TTC549 (cell line): ENCODE measurements around the gene LRRFIP1.
"Not testable (repeated sequence)": the region's sequence is repeated elsewhere in the genome, so short reads cannot be mapped to it uniquely, and the experiment has no call there.

Experiments used
- FAIRE-seq: peaks from 2 replicates; lab custom pipeline; 2012; peaks lifted over from hg19 to GRCh38; lab: Jason Lieb, UNC

Gene LRRFIP1

DNA sequence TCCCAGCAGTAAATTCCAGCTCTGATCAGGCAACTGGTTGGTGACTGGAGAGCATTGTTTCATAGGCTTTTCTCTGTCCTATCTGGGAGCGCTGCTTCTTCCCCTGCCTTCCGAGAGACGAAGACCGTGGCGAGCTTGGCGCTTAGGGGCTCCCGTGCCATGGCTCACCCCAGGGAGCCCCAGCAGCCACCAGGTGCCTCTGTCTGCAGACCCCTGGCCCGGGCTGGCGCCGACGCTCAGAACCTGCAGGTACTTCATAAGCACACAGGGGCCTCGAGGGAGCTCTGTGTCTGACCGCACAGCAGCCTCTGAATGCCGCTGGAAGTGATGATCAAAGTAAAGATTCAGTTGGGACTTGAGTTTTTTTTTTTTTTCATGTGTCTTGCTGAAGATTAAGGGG, 152.1 kb downstream of the LRRFIP1 start:
- no peak for FAIRE-seq

- FAIRE-seq, result no peak
Measured at GRCh38 chr2:237782181-237782580, 154.8 kb downstream of the LRRFIP1 start.

GRCh38 chr2:237783678-237784077, 156.3 kb downstream of the LRRFIP1 start:
- FAIRE-seq, result not testable (repeated sequence)

GRCh38 chr2:237786936-237787335, 159.5 kb downstream of the LRRFIP1 start:
- no peak for FAIRE-seq

GRCh38 chr2:237790353-237790752, 163.0 kb downstream of the LRRFIP1 start:
- FAIRE-seq, result no peak

DNA sequence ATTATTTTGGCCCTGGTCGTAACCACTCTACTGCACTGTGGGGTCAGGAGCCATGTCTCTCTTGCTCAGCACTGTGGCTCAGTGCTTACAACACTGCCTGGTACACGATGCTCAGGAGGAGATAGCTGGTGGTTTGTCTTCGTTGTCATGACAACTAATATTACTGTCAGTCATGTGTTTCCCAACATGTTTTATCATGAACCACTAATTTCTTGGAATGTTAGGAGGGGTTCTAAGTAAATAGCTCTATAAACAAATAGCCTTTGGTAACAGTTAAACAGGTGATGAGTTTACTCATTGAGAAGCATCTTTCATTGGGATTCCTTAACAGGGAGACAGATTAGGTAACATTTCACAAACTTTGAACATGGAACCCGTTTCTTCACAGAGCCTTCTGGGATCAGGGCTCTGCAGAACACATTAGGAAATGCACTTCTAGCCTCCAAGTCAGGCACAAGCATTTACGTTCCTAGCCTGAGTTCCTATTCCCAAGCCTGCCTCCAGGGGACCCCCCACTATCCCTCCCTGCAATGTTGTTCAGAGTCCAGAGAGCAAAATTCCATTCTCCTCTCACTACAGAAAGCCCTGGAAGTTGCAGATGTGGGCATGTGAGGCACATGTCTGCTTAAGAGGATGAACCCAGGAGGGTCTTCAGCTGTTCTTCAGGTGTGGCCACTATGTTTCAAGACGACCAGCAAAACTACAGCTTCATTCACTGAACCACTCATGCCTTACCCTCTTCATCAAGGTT, 164.8 kb downstream of the LRRFIP1 start:
- no peak for FAIRE-seq

GRCh38 chr2:237797253-237797652, 169.9 kb downstream of the LRRFIP1 start:
- no peak for FAIRE-seq

DNA sequence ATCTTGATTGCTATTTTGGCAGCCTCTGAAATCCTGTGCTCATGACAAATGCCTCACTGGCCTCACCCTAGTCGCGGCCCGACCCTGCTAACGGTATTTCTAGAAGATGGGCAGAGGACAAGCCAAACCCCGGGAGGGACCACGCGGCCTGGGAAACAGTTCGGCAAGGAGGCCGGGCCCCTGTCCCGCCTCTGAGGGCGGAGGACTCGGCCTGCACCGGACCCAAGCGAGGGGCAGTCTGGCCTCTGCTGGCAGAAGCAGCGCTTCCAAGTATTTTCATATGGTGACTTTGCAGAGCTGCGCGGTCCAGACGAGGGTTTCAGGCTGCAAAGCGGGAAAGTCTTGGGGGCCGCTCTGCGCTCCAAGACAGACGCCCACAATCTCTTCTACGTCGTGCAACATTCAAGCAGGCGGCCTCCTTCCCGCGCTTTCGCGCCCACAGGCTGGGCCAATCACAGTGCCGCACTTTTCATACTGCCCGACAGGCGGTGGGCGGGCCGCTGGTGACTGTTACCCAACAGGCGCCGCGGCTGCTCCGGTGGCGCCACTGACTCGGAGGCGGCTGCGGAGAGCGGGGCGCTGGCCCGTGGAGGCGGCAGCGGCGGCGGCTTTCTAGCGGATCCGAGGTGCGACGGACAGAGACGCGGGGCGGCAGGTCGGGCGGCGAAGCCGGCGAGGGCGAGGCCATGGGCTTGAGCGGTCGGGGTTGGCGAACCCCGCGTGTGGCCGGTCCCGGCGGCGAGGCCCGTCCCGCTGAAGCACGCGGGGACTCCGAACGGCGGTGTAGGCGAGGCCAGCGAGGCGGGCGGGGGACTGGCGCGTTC, 171.1 kb downstream of the LRRFIP1 start, which contains the start of gene RBM44:
Gene RBM44, plus strand, starts transcription at position 544 of the 824 bp plus-strand sequence. CDS start 14,831 bp downstream, outside the sequence.
- FAIRE-seq, result no peak

DNA sequence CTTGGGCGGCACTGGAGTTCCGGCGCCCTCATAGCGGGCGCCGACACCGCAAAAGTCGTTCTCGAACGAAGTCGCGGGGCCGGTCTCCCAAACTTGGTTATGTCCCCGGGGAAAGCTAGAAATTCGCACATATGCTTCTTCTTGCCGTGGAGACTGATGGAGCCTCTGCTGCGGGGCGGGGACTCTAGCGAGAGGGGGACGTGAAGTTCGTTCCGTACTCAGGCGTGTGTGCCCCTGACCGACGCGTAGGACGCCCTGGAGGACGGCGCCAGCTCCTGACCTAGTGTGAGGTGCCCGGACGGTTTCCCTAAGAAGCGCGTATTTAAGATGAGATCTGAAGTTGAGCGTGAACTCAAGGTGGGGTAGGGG, 171.7 kb downstream of the LRRFIP1 start:
- no peak for FAIRE-seq

DNA sequence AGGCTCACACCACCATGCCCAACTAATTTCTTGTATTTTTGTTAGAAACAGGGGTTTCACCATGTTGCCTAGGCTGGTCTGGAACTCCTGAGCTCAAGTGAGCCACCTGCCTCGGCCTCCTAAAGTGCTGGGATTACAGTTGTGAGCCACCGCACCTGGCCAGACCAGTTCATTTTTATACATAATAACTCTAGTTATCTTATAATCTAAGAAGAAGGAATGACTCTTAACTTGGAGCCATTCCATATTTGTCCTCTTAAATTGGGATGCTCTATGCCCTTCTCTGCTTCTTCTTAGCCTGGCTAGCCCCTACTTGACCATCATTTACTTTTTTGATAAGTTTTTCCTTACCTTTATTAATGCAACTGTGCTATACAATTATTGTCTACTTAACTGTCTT, 174.1 kb downstream of the LRRFIP1 start:
- FAIRE-seq, result no peak

- FAIRE-seq, result no peak
Measured at GRCh38 chr2:237806334-237806733, 178.9 kb downstream of the LRRFIP1 start.

DNA sequence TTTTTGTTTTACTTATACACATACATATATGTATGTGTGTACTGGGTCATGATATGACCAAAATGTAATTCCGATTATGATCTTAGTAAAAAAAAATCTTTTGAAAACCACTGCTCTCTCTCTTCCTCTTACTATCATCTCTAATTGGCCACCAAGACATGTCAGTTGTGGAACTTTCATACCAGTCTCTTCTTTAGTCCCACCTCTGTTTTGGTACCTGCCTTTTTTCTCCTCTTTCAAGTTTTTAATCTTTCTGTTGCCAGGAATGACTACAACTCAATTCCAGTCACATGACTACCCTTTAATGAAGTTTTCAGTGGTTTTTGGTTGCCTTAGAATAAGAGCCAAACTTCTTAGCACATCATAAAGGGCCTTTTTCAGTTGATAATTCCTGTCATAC, 188.2 kb downstream of the LRRFIP1 start:
- FAIRE-seq, result no peak

DNA sequence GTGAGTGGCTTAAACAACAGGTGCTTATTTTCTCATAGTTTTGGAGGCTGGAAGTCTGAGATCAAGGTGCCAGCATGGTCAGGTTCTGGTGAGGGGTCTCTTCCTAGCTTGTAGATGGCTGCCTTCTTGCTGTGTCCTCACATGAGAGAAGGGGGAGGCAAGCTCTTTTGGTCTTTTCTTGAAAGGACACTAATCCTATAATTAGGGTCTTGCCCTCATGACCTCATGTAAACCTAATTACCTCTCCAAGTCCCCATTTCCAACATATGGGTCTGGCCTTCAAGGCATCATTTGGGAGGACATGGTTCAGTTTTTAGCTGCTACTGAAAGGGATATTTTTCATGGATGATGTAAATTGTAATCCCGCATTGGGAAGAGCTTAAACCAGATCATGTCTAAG, 189.1 kb downstream of the LRRFIP1 start:
- no peak for FAIRE-seq

DNA sequence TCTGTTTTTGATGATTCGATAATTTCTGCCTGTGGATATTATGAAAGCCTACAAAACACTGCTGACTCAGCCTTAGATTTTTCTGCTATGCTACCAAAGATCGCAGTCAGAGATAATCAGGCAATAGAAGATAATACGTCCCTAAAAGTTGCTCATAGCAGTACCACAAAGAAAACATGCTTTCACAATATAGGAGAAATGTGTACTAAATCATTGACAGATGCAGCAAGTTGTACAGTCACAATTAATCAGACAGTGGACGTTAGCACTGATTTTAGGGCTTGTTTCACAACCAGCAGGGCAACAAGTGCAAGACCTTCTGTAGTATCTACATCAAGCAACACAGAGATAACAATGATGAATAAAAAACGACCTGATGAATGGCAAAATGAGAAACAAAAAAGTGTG, 190.7 kb downstream of the LRRFIP1 start:
- no peak for FAIRE-seq

GRCh38 chr2:237819231-237819630, 191.8 kb downstream of the LRRFIP1 start:
- FAIRE-seq, result no peak

DNA sequence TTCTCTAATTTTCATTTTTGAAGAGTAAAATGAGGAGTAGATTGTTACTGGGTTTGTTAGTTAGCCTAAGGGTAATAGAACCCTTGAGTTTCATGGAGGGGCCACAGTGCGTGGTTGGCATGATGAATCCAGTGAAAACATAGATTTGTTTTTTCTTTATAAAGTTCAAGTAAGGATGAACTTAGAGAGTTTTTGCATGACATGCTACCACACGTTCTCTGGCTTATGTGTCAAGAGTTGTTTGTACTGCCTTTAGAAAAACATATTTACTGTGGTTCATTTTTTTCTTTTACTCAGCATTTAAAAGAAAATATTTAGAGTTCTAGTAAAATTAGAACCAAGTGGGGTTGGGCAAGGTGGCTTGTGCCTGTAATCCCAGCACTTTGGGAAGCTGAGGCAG, 193.0 kb downstream of the LRRFIP1 start:
- no peak for FAIRE-seq

DNA sequence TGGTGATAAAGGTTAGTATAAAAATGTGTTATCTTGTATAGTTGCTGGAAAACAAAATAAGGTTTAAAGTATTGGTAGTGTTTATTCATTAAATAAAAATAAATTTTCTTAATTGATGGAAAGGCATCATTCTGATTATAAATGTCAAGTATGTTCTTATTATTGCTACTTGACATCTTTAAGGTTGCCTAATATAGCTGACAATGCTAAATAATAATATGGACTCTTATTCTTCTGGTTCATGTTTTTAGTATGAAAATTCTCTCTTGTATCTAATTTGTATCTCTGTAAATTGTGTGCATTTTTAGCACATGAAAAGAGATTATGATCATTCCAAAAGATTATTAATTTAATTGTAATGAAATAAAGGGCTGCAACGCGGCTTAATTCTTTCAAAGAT, 196.2 kb downstream of the LRRFIP1 start:
- FAIRE-seq, result peak; percentile 39

GRCh38 chr2:237824085-237824484, 196.7 kb downstream of the LRRFIP1 start:
- FAIRE-seq, result no peak

- no peak for FAIRE-seq
Measured at GRCh38 chr2:237827421-237827987, 200.1 kb downstream of the LRRFIP1 start.
